Muscle of back (tissue), 13 donors: ENCODE data around the gene RDH5. TPM values are rescaled to one million over a fixed set of nuclear protein-coding genes. Genes with fewer than 3 reads are reported as not detected.

Source experiments
- DNase-seq, 3 donors: peaks; one replicate each; pipeline versions ENCODE4 v3.0.0 to v3.0.0-alpha.2; 2013
- long read RNA-seq, 9 donors: transcript quantifications; one replicate each; lab custom pipeline, GENCODE V29; 2026
- polyA plus RNA-seq, 10 donors: library from polyadenylated mRNA; unstranded; fragments of 120-200 nt; gene quantifications; one replicate each; pipeline ENCODE4 v1.2.1, GENCODE V29; 2013; ENCODE audit not compliant: insufficient read length in 10 of 10

Gene RDH5, protein sequence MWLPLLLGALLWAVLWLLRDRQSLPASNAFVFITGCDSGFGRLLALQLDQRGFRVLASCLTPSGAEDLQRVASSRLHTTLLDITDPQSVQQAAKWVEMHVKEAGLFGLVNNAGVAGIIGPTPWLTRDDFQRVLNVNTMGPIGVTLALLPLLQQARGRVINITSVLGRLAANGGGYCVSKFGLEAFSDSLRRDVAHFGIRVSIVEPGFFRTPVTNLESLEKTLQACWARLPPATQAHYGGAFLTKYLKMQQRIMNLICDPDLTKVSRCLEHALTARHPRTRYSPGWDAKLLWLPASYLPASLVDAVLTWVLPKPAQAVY
- polyA plus RNA-seq, result 10 to 100 TPM in 9 of 10 donors, 1 to 10 TPM in 1; 9.3 to 49.9 (median 19.5) TPM
- long read RNA-seq, donor 1, partial matches to known transcripts, result 0 of 2 reads
- long read RNA-seq, donor 1, other reads (novel, unspliced or antisense), result 0 of 2 reads
- long read RNA-seq, donor 2, partial matches to known transcripts, result 838 of 849 reads
- long read RNA-seq, donor 2, other reads (novel, unspliced or antisense), result 5 of 849 reads
- long read RNA-seq, donor 3, result 0 reads
- long read RNA-seq, donor 4, partial matches to known transcripts, result 0 of 4 reads
- long read RNA-seq, donor 4, other reads (novel, unspliced or antisense), result 0 of 4 reads
- long read RNA-seq, donor 5, partial matches to known transcripts, result 0 of 1 reads
- long read RNA-seq, donor 5, other reads (novel, unspliced or antisense), result 0 of 1 reads
- long read RNA-seq, donor 6, partial matches to known transcripts, result 0 of 3 reads
- long read RNA-seq, donor 6, other reads (novel, unspliced or antisense), result 0 of 3 reads
- long read RNA-seq, donor 7, partial matches to known transcripts, result 475 of 901 reads
- long read RNA-seq, donor 7, other reads (novel, unspliced or antisense), result 424 of 901 reads
- long read RNA-seq, donor 8, partial matches to known transcripts, result 692 of 703 reads
- long read RNA-seq, donor 8, other reads (novel, unspliced or antisense), result 10 of 703 reads
- long read RNA-seq, donor 9, partial matches to known transcripts, result 125 of 125 reads
- long read RNA-seq, donor 9, other reads (novel, unspliced or antisense), result 0 of 125 reads

DNA sequence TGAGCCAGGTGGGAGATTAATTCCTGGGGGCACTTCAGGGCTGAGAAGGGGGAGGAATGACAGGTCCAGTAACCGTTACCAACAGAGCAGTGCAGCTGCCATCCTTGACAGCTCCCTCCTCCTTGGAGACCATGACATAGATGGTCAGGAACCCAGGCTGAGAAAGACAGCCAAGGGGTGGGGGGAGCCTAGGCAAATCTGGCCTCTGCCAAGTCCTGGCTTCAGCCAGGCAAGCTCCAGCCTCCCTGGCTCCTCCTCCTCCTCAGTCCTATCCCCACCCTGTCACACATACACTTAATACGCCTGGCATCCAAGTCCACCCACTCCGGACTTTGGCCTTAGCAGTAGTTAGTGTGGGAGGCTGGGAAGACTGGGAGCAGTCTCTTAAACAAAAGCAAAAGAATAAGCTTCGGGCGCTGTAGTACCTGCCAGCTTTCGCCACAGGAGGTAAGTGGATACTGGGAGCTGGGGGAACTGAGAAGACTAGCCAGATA, at the start of gene RDH5:
Gene RDH5 (plus strand): TSS at position 323 of the 494 bp plus-strand sequence. CDS start 792 bp downstream, outside the sequence.
- DNase-seq, result peak; percentile 78 to 82 (median 81)

DNA sequence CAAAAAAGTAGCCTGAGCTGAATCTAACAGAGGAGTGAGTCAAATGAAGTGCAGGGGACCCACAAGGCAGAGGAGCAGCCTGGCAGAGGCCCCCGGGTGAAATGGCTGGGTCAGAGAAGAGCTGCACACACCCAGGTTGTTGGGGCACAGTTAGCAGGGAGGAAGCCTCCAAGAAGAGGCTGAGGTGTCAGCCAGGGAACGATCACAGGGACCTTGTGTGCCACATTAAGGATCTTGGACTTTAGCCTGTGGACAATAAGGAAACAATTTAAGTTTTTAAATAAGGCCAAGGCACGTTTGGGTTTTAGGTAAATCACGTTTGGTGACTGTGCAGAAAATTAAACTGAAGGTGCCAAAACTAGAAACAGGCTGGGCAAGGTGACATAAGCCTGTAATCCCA, 48.4 kb upstream of the RDH5 start:
- no peak for DNase-seq

DNA sequence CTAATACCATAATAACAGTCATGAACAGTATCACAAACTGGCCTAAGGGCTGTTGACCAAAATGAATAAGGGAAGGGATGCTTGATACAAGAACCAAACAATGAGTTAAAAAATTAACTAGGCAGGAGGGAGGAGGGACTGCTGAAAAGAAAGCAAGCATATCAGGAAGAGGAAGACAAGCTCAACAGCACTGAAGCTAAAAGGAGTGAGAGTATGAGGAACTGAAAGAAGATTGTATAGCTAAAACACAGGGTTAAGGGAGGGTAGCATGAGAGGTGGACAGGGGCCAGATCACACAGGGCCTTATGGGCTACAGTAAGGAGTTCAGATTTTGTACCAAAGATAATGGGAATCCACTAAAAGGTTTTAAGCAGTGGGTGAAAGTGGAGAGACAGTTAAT, 46.6 kb upstream of the RDH5 start:
- DNase-seq, result no peak

DNA sequence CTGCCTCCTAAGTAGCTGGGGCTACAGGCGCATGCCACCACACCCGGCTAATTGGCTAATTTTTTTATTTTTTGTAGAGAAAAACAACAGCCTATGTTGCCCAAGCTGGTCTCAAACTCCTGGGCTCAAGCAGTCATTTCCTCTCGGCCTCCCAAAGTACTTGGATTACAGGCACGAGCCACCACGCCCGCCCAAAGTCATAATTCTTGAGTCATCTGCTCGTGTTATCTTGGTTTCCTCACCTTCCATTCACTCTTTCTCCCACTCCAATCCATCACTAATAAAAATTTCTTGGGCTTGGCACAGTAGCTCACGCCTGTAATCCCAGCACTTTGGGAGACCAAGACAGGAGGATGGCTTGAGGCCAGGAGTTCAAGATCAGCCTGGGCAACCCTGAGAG, 44.5 kb upstream of the RDH5 start:
- DNase-seq, result no peak

DNA sequence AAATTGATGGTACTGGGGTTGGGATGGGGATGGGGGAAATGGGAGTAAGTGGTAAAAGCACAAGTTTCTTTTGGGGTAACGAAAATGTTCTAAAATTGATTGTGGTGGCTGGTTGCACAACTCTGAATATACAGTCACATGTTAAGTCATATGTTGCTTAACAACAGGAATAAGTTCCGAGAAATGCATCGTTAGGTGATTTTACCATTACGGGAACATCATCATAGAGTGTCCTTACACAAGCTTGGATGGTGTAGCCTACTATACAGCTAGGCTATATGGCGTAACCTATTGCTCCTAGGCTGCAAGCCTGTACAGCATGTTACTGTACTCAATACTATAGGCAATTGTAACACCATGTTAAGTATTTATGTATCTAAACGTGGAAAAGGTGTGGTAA, 43.5 kb upstream of the RDH5 start:
- DNase-seq, result peak in 1 of 3 donors; percentile 19

DNA sequence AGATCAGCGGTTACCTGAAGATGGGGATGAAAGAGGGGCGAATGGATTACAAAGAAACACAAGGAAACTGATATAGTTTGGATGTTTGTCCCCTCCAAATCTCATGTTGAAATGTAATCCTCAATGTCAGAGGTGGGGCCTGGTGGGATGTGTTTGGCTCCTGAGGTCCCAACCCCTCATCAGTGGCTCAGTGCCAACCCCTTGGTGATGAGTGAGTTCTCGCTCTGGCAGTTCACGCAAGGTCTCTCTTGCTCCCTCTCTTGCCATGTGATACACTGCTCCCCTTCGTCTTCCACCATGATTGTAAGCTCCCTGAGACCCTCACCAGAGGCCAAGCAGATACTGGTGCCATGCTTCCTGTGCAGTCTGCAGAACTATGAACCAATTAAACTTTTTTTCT, 40.5 kb upstream of the RDH5 start:
- DNase-seq, result no peak

DNA sequence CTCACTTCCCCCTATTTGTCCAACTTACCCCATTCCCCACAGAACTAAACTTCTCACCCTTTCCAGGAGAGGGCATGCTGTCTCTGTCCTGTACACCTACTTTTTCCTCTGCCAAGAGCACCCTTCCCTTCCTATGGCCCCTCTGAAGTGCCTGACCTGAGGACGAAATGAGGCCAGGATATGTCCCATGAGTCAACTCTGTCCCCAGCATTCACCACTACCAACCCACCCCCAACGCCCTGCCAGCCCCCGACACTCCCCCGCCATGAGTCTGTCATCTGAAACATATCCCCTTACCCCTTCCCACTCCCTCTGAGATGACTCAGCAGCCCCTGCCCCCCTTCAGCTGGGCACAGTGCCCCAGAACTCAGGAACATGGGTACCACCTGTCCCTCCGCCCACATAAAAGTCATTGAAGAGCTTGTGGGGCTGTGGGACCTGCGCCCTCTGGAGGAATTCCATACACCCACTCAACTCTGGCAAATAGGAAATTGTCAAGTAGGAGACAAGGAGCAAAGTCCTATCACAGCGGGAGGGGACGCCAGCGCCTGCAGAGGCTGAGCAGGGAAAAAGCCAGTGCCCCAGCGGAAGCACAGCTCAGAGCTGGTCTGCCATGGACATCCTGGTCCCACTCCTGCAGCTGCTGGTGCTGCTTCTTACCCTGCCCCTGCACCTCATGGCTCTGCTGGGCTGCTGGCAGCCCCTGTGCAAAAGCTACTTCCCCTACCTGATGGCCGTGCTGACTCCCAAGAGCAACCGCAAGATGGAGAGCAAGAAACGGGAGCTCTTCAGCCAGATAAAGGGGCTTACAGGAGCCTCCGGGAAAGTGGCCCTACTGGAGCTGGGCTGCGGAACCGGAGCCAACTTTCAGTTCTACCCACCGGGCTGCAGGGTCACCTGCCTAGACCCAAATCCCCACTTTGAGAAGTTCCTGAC, 38.8 kb upstream of the RDH5 start:
- DNase-seq, result peak; percentile 59 to 67 (median 62)

DNA sequence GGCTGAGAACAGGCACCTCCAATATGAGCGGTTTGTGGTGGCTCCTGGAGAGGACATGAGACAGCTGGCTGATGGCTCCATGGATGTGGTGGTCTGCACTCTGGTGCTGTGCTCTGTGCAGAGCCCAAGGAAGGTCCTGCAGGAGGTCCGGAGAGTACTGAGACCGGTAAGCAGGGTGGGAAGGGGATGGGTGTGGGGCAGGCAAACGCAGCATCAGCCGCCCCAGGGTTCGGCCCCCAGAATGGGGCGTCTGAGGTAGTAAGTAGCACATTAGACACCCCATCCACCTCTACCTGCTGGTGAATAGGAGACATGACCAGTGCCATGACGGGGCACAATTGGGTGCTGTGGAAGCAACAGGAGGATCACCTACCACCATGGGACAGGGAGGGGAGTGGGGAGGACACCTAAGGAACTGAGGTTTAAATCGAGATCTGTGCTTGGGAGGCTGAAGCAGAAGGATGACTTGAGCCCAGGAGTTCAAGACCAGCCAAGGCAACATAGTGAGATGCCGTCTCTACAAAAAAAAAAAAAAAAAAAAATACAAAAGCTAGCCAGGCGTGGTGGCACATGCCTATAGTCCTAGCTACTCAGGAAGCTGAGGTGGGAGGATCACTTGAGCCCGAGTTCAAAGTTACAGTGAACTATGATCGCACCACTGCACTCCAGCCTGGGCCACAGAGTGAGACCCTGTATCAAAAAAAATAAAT, 38.0 kb upstream of the RDH5 start:
- DNase-seq, result no peak

DNA sequence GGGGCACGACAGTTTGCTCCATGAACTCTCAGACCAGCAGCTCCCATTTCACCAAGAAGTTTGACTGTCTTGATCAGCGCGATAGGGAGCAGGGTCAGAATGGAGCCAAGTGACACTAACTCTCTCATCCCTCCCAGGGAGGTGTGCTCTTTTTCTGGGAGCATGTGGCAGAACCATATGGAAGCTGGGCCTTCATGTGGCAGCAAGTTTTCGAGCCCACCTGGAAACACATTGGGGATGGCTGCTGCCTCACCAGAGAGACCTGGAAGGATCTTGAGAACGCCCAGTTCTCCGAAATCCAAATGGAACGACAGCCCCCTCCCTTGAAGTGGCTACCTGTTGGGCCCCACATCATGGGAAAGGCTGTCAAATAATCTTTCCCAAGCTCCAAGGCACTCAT, 36.5 kb upstream of the RDH5 start:
- no peak for DNase-seq

DNA sequence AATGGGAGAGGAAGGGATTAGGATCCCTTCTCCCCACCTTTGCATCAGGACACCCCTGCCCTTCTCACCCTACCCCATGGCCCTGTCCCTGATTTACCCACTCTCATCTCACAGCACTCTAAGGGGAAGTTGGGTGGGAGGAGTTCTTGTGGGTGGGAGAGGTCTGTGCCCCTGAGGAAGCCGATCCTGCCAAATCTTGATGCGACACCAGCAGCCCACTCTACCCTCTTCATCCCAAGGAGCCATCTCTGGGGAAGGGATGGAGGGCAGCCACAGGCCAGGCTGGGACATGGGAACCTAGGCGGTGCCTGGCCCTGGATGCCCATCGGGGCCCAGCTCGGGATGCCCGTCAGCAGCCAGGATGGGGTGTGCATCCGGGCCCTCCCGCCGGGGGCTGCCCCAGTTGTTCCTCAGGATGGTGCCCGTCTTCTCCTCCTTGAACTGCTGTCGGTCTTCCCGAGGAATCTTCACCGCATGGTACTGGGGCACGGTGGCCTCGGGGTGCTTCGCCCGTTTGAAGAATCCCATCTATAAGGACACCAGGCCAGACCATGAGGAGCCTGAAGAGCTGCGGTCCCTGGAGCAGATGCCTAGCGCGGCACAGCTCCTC, 35.3 kb upstream of the RDH5 start:
- DNase-seq, result no peak

DNA sequence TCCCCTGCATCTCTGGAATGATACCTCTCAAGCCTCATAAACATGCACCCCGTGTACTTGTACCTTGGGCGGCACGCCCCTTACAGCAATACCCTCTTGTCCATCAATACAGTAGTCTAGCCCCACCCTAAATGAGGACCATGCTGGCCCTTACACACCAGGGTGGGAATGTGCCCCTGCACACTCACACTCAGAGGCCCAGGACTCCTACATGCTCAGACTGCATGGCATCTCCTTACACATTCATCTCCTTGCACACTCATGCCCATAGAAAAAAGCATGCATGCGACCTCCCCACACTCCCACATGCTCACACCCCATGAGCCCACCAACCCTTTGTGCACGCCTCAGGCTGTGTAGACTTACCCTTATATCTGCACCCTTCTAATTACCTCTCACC, 34.5 kb upstream of the RDH5 start:
- DNase-seq, result no peak

DNA sequence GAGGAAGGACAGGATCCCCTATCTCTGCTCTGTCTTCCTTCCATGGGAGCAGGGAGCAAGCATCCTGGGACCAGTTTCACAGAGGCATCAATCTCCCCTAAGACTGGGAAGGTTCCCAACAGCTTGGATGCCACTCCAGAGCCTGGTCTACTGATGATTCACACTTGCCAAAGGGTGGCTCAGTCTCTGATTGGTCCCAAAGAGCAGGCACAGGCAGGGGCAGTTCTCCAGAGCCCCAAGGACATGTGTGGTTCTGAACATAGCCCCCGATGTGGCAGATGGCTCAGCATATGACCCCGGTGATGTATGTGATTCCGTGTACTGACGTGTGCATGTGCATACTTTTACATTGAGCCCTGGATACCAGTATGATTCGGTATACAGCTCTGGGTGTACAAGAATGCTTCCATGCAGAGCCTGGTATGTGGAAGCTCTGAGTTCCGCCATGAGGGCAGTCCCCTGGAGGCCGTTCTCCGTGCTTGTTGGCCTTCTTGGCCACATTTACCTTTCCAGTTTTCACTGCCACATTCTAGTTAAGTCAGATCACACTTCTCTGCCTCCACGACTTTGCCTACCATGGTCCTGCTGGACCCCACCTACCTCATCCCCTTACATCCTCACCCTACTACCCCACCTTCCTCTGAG, 33.7 kb upstream of the RDH5 start:
- DNase-seq, result no peak

DNA sequence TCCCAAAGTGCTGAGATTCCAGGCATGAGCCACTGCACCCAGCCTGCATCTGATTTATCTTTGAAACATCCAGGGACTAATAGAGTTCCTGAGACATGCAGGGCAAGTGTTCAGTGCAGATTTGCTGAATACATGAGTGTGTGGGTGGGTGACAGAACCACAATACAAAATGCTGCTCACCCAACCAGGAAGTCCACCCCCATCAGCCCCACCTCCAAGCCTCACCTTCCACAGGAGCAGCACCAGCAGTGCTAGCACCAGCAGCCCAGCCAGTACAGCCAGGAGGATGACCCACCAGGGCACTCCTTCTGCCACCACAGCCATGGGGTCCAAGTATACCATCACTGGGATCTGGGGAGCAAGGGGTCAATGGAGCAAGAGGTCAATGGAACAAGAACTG, 32.4 kb upstream of the RDH5 start:
- no peak for DNase-seq

DNA sequence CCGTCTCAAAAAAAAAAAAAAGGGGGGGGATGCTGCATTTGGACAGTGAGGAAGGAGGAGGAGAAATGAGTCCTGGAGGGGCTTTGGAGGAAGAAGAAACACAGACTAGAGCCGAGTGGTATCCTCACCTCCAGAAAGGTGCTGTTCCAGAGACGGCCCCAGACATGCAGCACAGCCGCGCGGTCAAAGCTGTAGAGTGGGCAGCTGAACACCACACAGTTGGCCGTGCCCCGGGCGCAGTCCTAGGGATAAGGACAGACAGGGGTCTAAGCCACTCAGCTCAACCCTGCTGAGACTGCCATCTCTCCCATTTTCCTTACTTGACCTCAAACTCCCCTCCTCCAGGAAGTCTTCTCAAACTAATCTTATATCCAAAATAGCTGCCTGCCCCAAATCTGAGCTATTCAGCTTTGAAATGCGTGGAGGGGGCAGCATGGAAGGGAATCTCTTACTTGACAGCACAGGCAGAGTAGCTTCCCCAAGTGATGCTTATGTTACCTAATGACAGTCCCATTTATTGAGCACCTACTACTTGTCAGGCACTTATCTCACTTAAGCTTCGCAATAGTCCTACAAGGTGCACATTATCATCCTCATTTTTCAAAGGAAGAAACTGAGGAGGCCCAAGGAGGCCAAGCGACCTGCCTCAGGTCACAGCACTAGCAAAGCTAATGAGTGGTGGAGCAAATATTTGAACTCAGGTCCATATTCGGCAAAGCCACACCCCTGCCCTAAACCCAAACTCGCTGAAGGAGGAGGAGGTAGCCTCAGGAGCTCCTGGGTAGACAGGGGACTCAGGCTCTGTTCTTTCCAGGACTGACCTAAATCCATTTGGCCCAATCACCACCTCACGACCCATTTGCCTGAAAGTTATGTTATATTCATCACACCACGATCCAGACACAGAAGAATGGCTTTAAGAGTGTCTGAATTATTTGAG, 31.2 kb upstream of the RDH5 start:
- no peak for DNase-seq

DNA sequence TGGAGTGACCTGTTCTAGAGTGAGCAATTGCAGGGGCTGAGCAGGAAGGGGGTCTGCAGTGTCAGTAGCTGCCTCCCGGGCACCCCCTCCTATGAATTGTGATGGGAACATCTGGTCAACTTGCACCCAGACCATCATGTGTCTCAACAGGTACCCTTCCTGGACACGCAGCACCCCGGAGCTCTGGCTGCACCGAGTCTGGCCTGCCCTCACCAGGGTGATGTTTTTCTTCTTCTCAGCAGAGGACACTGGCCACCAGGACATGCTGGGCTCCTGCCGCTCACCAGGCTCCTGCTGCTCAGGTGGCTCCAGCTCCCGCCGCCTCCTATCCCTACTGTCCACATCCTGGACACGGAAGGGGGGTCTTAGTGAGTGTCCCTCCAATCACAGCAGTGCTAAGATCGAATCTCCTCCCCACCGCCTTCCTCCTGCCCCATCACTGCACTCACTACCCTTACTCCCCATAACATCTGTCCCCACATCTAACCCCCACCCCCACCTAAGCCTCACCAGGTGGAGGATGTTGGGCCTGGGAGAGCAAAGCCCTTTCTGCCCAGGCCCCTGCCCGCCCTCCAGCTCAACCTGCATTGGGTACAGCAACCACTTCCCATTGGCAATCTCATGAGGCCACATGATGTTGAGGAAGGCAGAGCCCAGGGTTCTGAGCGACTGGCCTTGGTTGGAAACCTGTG, 27.4 kb upstream of the RDH5 start:
- DNase-seq, result no peak

DNA sequence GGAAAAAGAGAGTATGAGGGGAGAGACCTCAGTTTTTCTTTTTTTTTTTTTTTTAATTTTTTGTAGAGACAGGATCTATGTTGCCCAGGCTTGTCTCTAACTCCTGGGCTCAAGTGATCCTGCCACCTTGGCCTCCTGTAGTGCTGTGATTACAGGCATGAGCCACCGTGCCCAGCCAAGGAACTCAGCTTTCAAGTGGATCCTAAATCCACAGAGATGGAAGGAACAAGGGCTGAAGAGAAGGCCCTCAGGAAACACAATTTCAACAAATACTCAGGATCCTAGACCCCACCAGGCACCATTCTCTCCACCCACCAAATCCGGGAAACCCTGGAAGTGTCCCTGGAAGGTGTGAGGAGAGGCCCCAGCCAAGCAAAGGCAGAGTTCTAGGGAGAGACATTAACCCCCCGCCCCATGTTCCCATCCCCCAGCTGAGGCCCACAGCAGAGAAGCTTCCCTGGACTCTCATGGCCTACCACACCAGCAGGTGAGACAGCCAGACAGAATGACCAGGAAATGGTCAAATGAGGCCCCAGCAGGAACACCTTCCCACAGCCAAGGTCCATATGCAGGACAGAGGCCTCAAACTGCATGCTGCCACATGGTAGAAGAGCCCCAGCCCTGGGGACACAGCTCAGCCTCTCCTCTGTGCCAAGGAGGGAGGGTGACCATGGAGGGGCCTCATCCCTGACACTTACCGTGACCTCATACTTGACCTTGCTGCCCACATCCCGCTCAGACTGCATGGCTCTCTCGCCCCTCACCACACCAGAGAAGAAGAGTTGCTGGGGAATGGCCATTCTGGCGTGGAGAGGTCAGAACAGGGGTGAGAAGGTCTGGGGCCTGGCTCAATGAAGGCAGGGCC, 26.6 kb upstream of the RDH5 start:
- no peak for DNase-seq

DNA sequence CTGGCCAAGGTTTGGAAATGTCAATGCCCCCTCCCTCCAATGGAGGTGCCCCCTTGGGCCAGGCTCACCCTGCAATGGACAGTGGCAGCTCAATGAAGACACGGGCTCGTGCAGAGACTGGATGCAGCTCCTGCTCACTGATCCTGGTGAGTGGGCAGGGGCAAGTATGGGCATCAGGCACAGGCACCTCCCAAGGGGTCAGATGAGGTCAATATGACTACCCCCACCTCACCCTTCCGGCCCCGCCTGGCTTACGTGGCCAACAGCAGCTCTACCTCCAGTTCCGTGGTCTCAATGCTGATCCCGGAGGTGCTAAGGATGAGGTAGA, 26.0 kb upstream of the RDH5 start:
- no peak for DNase-seq
